Mesenchymal stem cell (in vitro differentiated cells and primary cell): ENCODE measurements around the gene CARD10.
A peak's percentile ranks its signal among the peaks of the same experiment; 100 is the strongest.

Experiments used
- DNase-seq: peaks from one replicate; pipeline ENCODE4 v3.0.0-alpha.2; 2013
- H2AFZ ChIP-seq: one replicate; pipeline ENCODE4 v1.6.1; 2013; ENCODE audit warnings: low read depth, mild to moderate bottlenecking, control low read depth, inconsistent platforms, low read length, moderate library complexity
- H2AK5ac ChIP-seq: 2 replicates; pipeline ENCODE4 v1.6.1; 2013; ENCODE audit warnings: low read length, moderate library complexity, mild to moderate bottlenecking, inconsistent platforms; ENCODE audit not compliant: severe bottlenecking
- H2BK120ac ChIP-seq: one replicate; pipeline ENCODE4 v1.6.1; 2013; ENCODE audit warnings: low read depth, mild to moderate bottlenecking, inconsistent platforms, low read length, moderate library complexity
- H2BK12ac ChIP-seq, 2 experiments: one replicate each; pipeline ENCODE4 v1.6.1; 2013; ENCODE audit warnings: inconsistent platforms in 2 of 2, low read length in 2 of 2, mild to moderate bottlenecking in 2 of 2, moderate library complexity in 2 of 2, control low read depth in 1 of 2
- H2BK15ac ChIP-seq: one replicate; pipeline ENCODE4 v1.6.1; 2013; ENCODE audit warnings: mild to moderate bottlenecking, low read depth, inconsistent platforms; ENCODE audit not compliant: poor library complexity, severe bottlenecking
- H2BK5ac ChIP-seq: 2 replicates; pipeline ENCODE4 v1.6.1; 2013; ENCODE audit warnings: low read depth, mild to moderate bottlenecking, low read length, control low read depth, inconsistent platforms; ENCODE audit not compliant: poor library complexity, severe bottlenecking
- H3K14ac ChIP-seq, 2 experiments: one replicate each; pipeline ENCODE4 v1.6.1; 2013; ENCODE audit warnings: inconsistent platforms in 2 of 2, low read length in 2 of 2, control low read depth in 1 of 2, mild to moderate bottlenecking in 1 of 2, moderate library complexity in 1 of 2
- H3K18ac ChIP-seq, 2 experiments: one replicate each; pipeline ENCODE4 v1.6.1; 2013; ENCODE audit warnings: inconsistent platforms in 2 of 2, low read length in 2 of 2, control low read depth in 1 of 2, low read depth in 1 of 2, mild to moderate bottlenecking in 1 of 2
- H3K23ac ChIP-seq, 2 experiments: one replicate each; pipeline ENCODE4 v1.6.1; 2013; ENCODE audit warnings: inconsistent platforms in 2 of 2, low read length in 2 of 2, mild to moderate bottlenecking in 2 of 2, moderate library complexity in 2 of 2, control low read depth in 1 of 2
- H3K27ac ChIP-seq: 2 replicates; pipeline ENCODE4 v1.5.1; 2013; ENCODE audit warnings: mild to moderate bottlenecking, moderate library complexity, low read length, control low read depth, inconsistent platforms; ENCODE audit not compliant: poor library complexity, severe bottlenecking
- H3K27me3 ChIP-seq, 2 experiments: 2 replicates each; pipeline versions ENCODE4 v1.6.1 to v1.7.0; 2013; ENCODE audit warnings: low read length in 2 of 2, mild to moderate bottlenecking in 2 of 2, moderate library complexity in 2 of 2, control low read depth in 1 of 2, inconsistent platforms in 1 of 2; ENCODE audit not compliant: control insufficient read depth in 1 of 2, insufficient read depth in 1 of 2
- H3K36me3 ChIP-seq, 2 experiments: 2 replicates each; pipeline versions ENCODE4 v1.6.1 to v1.7.0; 2013; ENCODE audit warnings: low read length in 2 of 2, control low read depth in 1 of 2, inconsistent platforms in 1 of 2, low read depth in 1 of 2, mild to moderate bottlenecking in 1 of 2; ENCODE audit not compliant: insufficient read depth in 2 of 2, control insufficient read depth in 1 of 2
- H3K4ac ChIP-seq, 2 experiments: one replicate each; pipeline ENCODE4 v1.6.1; 2013; ENCODE audit warnings: inconsistent platforms in 2 of 2, low read length in 2 of 2, mild to moderate bottlenecking in 2 of 2, moderate library complexity in 2 of 2, control low read depth in 1 of 2, low read depth in 1 of 2
- H3K4me1 ChIP-seq: 2 replicates; pipeline ENCODE4 v1.6.1; 2013; ENCODE audit warnings: low read depth, low read length, control low read depth; ENCODE audit not compliant: control insufficient read depth, insufficient read depth
- H3K4me2 ChIP-seq: 2 replicates; pipeline ENCODE4 v1.6.1; 2013; ENCODE audit warnings: low read length, mild to moderate bottlenecking, inconsistent platforms; ENCODE audit not compliant: poor library complexity, severe bottlenecking
- H3K4me3 ChIP-seq, 2 experiments: 2 replicates each; pipeline versions ENCODE4 v1.5.1 to v1.7.0; 2013; ENCODE audit warnings: low read length in 2 of 2, mild to moderate bottlenecking in 2 of 2, control low read depth in 1 of 2, low read depth in 1 of 2; ENCODE audit not compliant: insufficient read depth in 1 of 2
- H3K79me1 ChIP-seq: replicated peaks from 2 replicates; pipeline ENCODE4 v1.6.1; 2013; ENCODE audit warnings: mild to moderate bottlenecking, control low read depth, low read length, inconsistent platforms; ENCODE audit not compliant: poor library complexity, severe bottlenecking
- H3K9ac ChIP-seq: 2 replicates; pipeline ENCODE4 v1.7.0; 2013; ENCODE audit warnings: mild to moderate bottlenecking, low read length, moderate library complexity
- H3K9me3 ChIP-seq: 2 replicates; pipeline ENCODE4 v1.7.0; 2013; ENCODE audit warnings: mild to moderate bottlenecking, low read length; ENCODE audit not compliant: control insufficient read depth
- H4K8ac ChIP-seq: one replicate; pipeline ENCODE4 v1.6.1; 2013; ENCODE audit warnings: inconsistent platforms, mild to moderate bottlenecking, low read length, moderate library complexity
- H4K91ac ChIP-seq: one replicate; pipeline ENCODE4 v1.6.1; 2013; ENCODE audit warnings: mild to moderate bottlenecking, low read length, inconsistent platforms
- WGBS: methylation state at CpG from one replicate; pipeline ENCODE4 v1.1.7; 2013; ENCODE audit warnings: mixed read lengths; 5-methylcytosine and 5-hydroxymethylcytosine counted together

The CARD10 gene

DNA sequence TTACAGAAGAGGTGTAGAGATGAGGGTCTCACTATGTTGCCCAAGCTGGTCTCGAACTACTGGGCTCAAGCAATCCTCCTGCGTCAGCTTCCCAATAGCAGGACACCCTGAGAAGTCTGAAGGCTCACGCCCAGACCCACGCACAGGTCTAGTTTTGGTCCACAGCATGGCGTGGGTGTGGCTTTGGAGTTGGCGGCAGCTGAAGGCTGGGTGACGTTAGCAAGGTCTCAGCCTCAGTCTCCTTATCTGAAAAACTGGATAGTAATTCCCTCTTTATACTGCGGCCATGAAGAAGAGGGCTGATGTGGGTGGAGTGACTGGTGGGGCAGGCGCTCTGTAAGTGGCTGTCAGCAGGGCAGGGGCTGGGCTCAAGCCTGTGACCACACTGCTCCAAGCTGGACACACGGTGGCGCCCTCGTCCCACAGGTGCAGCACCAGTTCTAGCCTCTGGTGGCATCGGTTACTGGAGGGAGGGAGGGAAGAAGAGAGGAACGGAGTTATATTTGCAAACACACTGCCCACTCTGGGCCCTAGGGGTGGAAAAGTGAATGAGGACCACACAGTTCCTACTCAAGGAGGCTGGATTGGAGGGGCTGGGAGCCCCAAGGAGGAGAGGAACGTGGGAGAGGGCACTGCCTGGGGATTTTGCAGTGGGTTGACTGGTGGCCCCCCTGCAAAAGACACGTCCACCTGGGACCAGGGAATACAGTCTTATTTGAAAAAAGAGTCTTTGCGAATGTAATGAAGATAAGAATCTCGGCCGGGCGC lies 19.6 kb upstream of the CARD10 start:
- peak overlapping the region; percentile 33 to 63 for H2BK12ac ChIP-seq
- H4K8ac ChIP-seq: peak overlapping the region; percentile 85
- H3K27ac ChIP-seq: no peak overlapping the region
- WGBS: 42% methylated on average over 20 of the region's 20 CpGs
- peak overlapping the region in 1 of 2 experiments; percentile 31 for H3K18ac ChIP-seq
- H2BK5ac ChIP-seq: no peak overlapping the region
- H3K4ac ChIP-seq: peak overlapping the region in 1 of 2 experiments; percentile 4
- no peak overlapping the region for H3K14ac ChIP-seq
- no peaks in the 10 kb centered on the region for H3K27me3 ChIP-seq
- peaks cover 16% of the 10 kb centered on the region for H3K4me1 ChIP-seq
- DNase-seq: peak; percentile 93
- H3K4me2 ChIP-seq: no peak overlapping the region
- no peaks in the 10 kb centered on the region for H3K79me1 ChIP-seq
- peak overlapping the region; percentile 80 for H3K9ac ChIP-seq
- no peak overlapping the region for H2AK5ac ChIP-seq
- no peak overlapping the region for H2BK120ac ChIP-seq
- no peaks in the 10 kb centered on the region for H3K36me3 ChIP-seq
- H3K4me3 ChIP-seq: peak overlapping the region in 1 of 2 experiments; percentile 65
- peak overlapping the region; percentile 14 for H4K91ac ChIP-seq
- no peak overlapping the region for H2AFZ ChIP-seq
- H2BK15ac ChIP-seq: no peak overlapping the region
- no peak overlapping the region for H3K23ac ChIP-seq
- H3K9me3 ChIP-seq: no peaks in the 10 kb centered on the region

DNA sequence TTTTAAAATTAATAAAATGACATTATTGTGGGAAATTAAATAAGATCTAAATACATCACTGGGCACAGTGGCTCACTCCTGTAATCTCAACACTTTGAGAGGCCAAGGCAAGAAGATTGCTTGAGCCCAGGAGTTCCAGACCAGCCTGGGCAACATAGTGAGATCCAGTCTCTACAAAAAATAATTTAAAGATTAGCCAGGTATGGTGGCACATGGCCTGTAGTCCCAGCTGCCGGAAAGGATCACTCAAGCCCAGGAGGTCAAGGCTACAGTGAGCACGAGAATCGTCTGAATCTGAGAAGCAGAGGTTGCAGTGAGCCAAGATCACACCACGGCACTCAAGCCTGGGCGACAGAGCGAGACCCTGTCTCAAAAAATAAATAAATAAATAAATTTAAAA lies 15.9 kb upstream of the CARD10 start:
- Histone ChIP-seq H2AFZ (no peak overlapping the region), H3K23ac (no peak overlapping the region), H2BK5ac (no peak overlapping the region), H3K4me3 (no peak overlapping the region), H3K27ac (no peak overlapping the region), H4K8ac (no peak overlapping the region), H3K4me1 (peaks cover 10% of the 10 kb centered on the region), H2BK15ac (no peak overlapping the region), H3K4ac (no peak overlapping the region), H2BK12ac (no peak overlapping the region), H3K18ac (no peak overlapping the region), H3K9me3 (no peaks in the 10 kb centered on the region), H3K14ac (no peak overlapping the region), H3K9ac (no peak overlapping the region), H3K79me1 (no peaks in the 10 kb centered on the region), H3K36me3 (no peaks in the 10 kb centered on the region), H2BK120ac (no peak overlapping the region), H2AK5ac (no peak overlapping the region), H3K27me3 (no peaks in the 10 kb centered on the region), H4K91ac (no peak overlapping the region), H3K4me2 (no peak overlapping the region)
- no peak for DNase-seq
- WGBS: 85% methylated on average over 3 of the region's 6 CpGs

DNA sequence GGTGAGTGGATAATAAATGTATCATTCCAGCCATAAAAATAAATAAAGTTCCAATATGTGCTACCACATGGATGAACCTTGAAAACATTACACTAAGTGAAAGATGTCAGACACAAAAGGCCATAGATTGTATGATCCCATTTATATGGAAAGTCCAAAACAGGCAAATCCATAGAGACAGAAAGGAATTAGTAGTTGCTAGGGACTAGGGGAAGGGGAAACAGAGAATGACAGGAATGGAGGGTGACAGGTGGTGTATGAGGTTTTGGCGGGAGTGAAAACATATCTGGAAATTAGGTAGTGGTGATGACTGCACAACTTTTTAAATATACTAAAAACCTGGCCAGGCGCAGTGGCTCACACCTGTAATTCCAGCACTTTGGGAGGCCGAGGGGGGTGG lies 15.2 kb upstream of the CARD10 start:
- no peak overlapping the region for H3K27ac ChIP-seq
- no peak overlapping the region for H3K23ac ChIP-seq
- DNase-seq: no peak
- no peak overlapping the region for H2BK15ac ChIP-seq
- H3K79me1 ChIP-seq: no peaks in the 10 kb centered on the region
- no peak overlapping the region for H2AK5ac ChIP-seq
- no peak overlapping the region for H4K8ac ChIP-seq
- no peak overlapping the region for H2BK5ac ChIP-seq
- no peak overlapping the region for H3K18ac ChIP-seq
- H3K4me3 ChIP-seq: no peak overlapping the region
- H3K4me2 ChIP-seq: no peak overlapping the region
- H3K9me3 ChIP-seq: no peaks in the 10 kb centered on the region
- no peak overlapping the region for H3K14ac ChIP-seq
- no peak overlapping the region for H4K91ac ChIP-seq
- 100% methylated on average over 3 of the region's 3 CpGs for WGBS
- H3K36me3 ChIP-seq: no peaks in the 10 kb centered on the region
- no peak overlapping the region for H2BK12ac ChIP-seq
- peaks cover 10% of the 10 kb centered on the region for H3K4me1 ChIP-seq
- no peaks in the 10 kb centered on the region for H3K27me3 ChIP-seq
- H3K4ac ChIP-seq: no peak overlapping the region
- H2AFZ ChIP-seq: no peak overlapping the region
- no peak overlapping the region for H3K9ac ChIP-seq
- no peak overlapping the region for H2BK120ac ChIP-seq

DNA sequence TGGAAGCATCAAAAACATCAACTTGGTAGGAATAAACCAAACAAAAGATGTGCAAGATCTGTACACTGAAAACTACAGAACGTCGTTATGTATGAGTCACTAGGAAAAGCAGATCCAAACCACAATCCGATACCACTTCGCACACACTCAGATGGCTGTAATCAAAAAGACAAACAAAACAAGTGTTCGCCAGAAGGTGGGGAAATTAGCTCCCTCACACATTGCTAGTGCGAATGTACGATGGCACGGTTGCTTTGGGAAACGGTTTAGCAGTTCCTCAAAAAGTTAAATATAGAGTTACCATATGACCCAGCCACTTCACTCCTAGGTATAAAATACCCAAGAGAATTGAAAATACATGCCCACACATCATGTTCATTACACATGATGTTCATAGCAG lies 14.8 kb upstream of the CARD10 start:
- Histone ChIP-seq H3K9ac (peak overlapping the region; percentile 49), H4K91ac (no peak overlapping the region)

More for the DNA sequence above, 14.8 kb upstream of the CARD10 start:
- peak; percentile 87 for DNase-seq
- Histone ChIP-seq H3K27ac (no peak overlapping the region), H4K8ac (no peak overlapping the region), H2BK12ac (no peak overlapping the region), H3K79me1 (no peaks in the 10 kb centered on the region), H2AK5ac (no peak overlapping the region), H3K27me3 (no peaks in the 10 kb centered on the region), H3K36me3 (no peaks in the 10 kb centered on the region), H2AFZ (no peak overlapping the region), H2BK120ac (no peak overlapping the region), H3K4me3 (no peak overlapping the region), H2BK15ac (no peak overlapping the region), H3K14ac (no peak overlapping the region), H2BK5ac (no peak overlapping the region), H3K23ac (no peak overlapping the region), H3K9me3 (no peaks in the 10 kb centered on the region), H3K4me1 (peaks cover 7% of the 10 kb centered on the region), H3K4ac (no peak overlapping the region), H3K4me2 (no peak overlapping the region), H3K18ac (no peak overlapping the region)
- WGBS: 3% methylated on average over 9 of the region's 9 CpGs
